ENCODE measurements around the gene TFAP2D.

- TF ChIP-seq CTCF (conservative IDR thresholded peaks at IDR 0.05; ENCODE audit: low read length) (no peak), EZH2phosphoT487 (IDR thresholded peaks at IDR 0.05; ENCODE audit: borderline replicate concordance, low read depth, low read length) (no peak)
These were observed 24.1 kb upstream of the TFAP2D start for GRCh38 chr6:50689210-50689609.

Measured in OCI-LY7 (cell line).